HG02973 (cell line): ENCODE results near the gene DYNC1I2.
"Not testable (repeated sequence)": the region's sequence is repeated elsewhere in the genome, so short reads cannot be mapped to it uniquely, and the experiment has no call there.

Source experiments
- ATAC-seq: cut with Tn5 transposase; IDR thresholded peaks from one replicate; pipeline ENCODE4 v1.9.1; 2021; ENCODE audit warnings: moderate library complexity; ENCODE audit not compliant: unreplicated experiment

The DYNC1I2 gene

GRCh38 chr2:171712051-171712450, 24.8 kb downstream of the DYNC1I2 start:
- no peak for ATAC-seq

DNA sequence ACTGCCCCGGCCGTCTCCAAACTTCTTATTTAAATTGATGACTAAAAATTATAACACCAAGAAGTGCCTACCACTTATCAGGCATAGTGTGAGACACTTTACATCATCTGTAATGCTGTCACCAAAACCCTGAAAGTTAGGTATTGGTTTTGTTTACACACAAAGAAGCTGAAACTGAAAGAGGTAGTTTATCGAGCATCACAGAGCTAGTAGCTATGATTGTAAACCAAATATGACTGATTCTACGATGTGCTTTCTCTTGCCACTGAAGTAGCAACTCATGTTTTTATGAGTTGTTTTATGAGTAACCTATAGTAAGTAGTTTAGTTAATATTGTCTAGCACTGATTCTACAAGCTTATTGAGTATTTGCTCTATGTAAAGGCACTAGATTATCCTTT, 31.5 kb downstream of the DYNC1I2 start:
- ATAC-seq, result peak; percentile 91

DNA sequence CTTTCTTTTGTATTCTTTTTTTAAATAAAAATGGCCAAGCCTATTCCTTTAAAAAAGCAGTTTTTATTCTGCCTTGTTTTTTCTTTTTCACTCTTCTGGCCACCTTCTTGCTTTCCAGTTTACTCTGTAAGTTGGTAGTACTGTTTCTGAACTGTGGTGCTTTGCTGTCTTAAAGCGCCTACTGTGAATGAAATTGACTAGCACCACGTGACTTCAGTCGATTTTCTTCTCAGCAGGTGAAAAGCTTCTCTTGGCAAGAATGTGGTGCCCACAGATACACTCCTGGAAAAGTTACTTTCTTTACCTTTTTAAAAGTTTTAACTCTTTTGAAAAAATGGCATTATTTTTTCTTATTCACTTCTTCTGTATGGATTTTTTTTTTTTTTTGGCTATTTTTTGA, 32.4 kb downstream of the DYNC1I2 start:
- no peak for ATAC-seq

GRCh38 chr2:171723716-171724683, 36.7 kb downstream of the DYNC1I2 start:
- ATAC-seq, result no peak

DNA sequence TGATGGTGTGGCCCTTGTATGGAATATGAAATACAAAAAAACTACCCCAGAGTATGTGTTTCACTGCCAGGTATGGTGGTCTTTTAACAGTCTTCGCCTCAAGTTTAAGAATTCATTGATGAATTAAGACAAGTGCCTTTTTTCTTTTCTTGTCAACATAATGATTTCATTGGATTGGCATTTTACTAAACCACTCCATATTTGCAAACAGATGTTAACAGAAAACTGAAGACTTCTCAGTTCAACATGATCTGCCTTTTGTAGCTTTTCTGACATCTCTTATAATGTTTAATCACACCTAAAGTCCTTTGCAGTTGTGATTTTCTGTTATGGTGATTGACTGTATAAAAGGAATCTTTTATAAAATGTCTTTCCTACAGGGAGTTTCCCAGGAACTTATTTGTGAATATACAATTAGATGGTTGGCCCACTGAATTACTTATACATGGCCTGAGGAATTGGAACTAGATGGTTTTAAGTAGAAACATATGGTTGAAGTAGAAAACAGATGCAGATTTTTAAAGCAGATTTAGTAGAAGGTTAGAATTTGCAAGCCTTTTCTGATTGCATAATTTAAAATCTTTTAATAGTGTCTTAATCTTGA, 39.7 kb downstream of the DYNC1I2 start:
- no peak for ATAC-seq

DNA sequence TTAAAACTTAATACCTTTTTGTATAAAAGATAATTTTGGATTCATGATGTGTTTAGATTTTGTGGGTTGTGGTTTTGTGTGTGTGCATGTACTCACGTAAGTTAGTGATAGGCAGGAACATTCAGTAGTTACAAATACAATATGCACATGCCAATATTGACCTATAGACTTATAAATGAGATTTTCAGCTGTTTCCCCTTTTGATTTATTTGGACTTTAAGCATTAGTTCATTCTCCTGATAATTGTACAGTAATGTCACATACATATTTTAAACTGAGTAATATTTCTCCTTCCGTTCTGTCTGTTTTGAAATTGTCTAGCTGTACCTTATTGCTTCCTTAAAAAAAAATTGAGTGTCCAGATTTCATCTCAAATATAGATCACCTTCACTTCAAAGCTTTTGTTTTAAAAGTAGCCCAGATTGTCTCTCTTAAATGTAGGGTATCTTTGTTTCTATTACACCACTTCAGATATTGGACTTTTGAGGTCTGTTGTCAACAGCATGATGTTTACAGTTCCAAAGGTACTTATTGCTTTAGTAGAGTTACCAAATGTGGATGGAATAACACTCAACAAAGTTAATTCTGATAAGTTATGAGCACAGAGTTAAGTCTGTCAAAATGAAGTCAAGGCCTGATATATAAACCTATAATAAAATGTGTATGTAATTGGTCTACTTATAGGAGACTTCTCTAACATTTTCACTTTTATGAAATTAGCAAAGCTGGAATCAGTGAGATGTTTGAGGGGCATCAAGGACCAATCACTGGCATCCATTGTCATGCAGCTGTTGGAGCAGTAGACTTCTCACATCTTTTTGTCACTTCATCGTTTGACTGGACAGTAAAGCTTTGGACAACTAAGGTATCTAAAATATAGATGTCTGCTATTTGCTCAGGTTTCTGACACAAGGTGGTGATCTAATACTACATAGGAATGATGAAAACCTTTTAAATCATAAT, 42.0 kb downstream of the DYNC1I2 start:
- ATAC-seq, result no peak

- no peak for ATAC-seq
Observed at GRCh38 chr2:171729952-171730317, 42.7 kb downstream of the DYNC1I2 start.

- ATAC-seq, result no peak
Observed at GRCh38 chr2:171735991-171736710, 48.9 kb downstream of the DYNC1I2 start.

- no peak for ATAC-seq
Observed at GRCh38 chr2:171741189-171741588, 53.9 kb downstream of the DYNC1I2 start.

- ATAC-seq, result no peak
Observed at GRCh38 chr2:171742760-171743159, 55.5 kb downstream of the DYNC1I2 start.

DNA sequence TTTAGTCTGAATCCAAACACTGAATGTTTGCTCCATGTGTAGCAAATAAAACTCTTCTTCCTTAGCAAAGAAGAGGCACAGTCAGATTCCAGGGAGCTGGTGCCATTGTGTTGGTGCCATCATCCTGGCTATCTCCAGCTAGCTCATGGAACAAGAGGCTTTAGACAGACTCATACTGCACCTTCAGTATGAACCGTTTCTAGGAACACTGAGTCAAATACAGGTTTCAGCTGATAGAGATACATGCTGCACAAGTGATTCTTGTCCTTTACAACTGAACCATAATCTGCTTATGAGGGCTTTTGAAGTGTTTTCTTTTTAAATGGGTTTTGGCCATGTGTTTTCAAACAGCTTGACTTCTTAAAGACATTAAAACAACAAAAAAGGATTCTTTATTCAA, 57.9 kb downstream of the DYNC1I2 start:
- ATAC-seq, result no peak

DNA sequence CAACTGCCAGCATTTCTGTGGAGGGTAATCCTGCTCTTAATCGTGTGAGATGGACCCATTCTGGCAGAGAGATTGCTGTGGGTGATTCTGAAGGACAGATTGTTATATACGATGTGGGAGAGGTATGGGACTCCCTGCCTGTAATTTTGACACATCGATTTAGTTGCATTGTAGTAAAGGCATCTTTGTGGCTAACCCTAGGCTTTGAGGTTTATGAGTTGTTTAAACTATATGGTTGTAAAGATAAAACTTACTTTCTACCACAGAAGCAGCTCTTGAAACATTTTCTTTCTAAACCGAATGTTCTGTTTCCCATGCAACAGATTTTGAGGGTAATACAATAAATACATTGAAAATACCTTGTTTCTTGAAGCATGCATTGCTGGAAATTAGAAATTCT, 58.5 kb downstream of the DYNC1I2 start:
- ATAC-seq, result no peak

DNA sequence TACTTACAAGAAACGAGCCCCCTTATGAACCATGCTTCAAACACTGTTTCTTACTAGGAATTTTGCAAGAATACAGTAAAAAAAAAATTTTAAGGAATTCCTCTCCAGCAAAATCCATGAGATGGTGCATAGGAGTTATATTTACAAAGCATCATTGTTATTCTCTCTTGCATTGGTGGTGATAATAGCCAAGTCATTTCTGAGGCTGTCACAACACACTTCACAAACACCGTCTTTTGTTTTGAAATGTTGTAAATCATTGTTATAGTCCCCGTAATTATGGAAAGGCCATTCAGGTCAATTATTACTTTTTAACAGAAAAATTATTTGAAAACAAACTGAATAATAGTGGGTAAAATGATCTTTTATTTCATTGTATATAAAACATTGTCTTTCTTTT, 60.1 kb downstream of the DYNC1I2 start:
- ATAC-seq, result no peak

DNA sequence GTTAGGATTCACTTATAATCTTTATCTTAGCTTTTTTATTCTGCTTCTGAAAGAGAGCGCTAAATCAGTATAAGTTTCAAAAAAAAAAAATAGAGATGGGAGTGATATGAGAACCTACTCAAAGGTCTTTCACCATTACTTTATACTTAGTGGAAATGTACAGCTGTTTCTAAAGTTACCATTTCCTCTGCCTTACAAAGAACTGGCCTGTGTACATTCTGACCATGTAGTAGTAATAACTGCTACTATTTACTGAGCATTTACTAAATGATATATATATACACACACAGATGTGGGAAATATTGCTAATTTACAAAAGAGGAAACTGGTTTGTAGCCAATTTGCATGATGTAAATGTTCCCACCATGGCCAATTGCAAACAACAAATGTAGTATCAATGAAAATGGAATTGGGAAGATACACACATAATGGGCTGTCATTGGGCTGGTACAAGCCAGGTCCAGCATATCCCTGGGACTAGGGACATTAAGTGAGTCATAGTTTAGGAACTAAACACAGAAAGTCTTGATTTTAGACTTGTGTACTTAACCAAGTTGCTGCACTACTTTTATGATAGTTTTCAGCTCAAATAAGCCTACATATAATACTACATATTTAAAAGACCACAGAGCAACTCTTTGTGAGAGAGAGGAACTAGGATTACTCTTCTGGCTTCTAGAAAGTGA, 67.1 kb downstream of the DYNC1I2 start:
- no peak for ATAC-seq

- not testable (repeated sequence) for ATAC-seq
Observed at GRCh38 chr2:171758762-171759161, 71.5 kb downstream of the DYNC1I2 start.

DNA sequence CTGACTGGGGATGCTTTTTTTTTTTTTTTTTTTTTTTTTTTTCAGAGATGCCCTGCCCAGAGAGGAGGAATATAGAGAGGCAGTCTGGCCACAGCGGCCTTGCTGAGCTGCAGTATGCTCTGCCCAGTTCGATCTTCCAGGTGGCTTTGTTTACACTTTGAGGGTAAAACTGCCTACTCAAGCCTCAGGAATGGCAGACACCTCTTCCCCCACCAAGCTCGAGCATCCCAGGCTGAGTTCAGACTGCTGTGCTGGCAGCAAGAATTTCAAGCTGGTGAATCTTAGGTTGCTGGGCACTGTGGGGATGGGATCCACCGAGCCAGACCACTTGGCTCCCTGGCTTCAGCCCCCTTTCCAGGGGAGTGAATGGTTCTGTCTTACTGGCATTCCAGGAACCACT, 73.9 kb downstream of the DYNC1I2 start:
- ATAC-seq, result not testable (repeated sequence)

GRCh38 chr2:171762879-171763573, 75.8 kb downstream of the DYNC1I2 start:
- ATAC-seq, result no peak

- ATAC-seq, result no peak
Observed at GRCh38 chr2:171763602-171764001, 76.3 kb downstream of the DYNC1I2 start.

GRCh38 chr2:171771463-171771862, 84.2 kb downstream of the DYNC1I2 start:
- no peak for ATAC-seq
